ENCODE measurements around the gene TMEM151B.

DNA sequence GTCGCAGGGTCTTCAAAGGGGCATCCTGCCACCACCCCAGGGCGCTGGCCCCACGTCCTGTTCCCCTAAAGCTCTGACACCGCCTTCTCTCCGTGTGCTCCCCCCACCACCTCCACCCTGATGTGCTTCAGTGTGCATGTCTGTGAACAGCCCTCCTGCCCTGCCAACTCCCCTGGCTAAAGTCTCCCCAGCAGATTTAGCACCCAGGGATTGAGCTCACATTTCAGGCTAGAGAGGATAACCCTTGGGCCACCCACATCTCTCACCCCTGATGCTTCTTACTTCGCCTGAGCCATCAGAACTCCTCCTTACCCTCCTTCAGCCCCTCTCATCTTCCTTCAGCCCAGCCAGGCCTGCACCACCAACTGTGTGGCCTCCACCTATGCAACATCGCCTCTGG lies 7.5 kb downstream of the TMEM151B start:
- TF ChIP-seq, protein P1, sequence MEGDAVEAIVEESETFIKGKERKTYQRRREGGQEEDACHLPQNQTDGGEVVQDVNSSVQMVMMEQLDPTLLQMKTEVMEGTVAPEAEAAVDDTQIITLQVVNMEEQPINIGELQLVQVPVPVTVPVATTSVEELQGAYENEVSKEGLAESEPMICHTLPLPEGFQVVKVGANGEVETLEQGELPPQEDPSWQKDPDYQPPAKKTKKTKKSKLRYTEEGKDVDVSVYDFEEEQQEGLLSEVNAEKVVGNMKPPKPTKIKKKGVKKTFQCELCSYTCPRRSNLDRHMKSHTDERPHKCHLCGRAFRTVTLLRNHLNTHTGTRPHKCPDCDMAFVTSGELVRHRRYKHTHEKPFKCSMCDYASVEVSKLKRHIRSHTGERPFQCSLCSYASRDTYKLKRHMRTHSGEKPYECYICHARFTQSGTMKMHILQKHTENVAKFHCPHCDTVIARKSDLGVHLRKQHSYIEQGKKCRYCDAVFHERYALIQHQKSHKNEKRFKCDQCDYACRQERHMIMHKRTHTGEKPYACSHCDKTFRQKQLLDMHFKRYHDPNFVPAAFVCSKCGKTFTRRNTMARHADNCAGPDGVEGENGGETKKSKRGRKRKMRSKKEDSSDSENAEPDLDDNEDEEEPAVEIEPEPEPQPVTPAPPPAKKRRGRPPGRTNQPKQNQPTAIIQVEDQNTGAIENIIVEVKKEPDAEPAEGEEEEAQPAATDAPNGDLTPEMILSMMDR (IDR thresholded peaks at IDR 0.05), result no peak
- TF ChIP-seq POLR2A (IDR thresholded peaks at IDR 0.05; ENCODE audit: low read depth) (no peak), EP300 (IDR thresholded peaks at IDR 0.05) (no peak), POLR2AphosphoS5 (IDR thresholded peaks at IDR 0.05) (no peak)

Data from esophagus muscularis mucosa (tissue), 4 donors.